Measurements from ENCODE around the gene ARCN1.
"Not testable (repeated sequence)": the region's sequence is repeated elsewhere in the genome, so short reads cannot be mapped to it uniquely, and the experiment has no call there.

The ARCN1 gene

DNA sequence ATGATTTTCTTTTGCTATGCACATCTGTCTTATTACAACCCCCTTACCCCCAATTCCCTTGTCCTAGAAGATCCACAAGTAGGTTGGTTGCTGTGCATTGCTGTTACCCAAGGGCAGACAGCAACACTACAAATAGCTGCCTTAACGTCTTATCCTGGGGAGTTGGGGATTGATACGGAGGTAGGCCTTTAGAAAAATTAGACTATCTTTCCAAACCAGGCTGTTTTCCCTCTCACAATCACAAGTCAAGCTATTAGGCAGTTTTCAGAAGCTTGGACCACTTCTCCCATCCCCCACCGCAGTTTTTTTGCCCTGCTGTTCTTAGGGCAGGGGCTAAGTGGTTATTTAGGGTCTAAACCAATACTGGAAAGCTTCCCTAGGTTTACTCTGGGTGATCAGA lies 32.4 kb downstream of the ARCN1 start:
- peaks cover 41% of the 10 kb centered on the region for H3K36me3 Mint-ChIP-seq (ENCODE audit: insufficient read depth)
- H3K27me3 Mint-ChIP-seq = peaks cover 0 to 9% of the 10 kb centered on the region in 2 donors
- H3K4me3 Mint-ChIP-seq = no peak overlapping the region
- H3K4me1 Mint-ChIP-seq (ENCODE audit: low read depth in 2 of 2) = peaks cover 15 to 19% of the 10 kb centered on the region in 2 donors
- H3K27ac Mint-ChIP-seq = peak overlapping the region in 1 of 2 donors; percentile 49
- DNase-seq (no peak), ATAC-seq (replicated peaks) (no peak)
- no peaks in the 10 kb centered on the region for H3K9me3 Mint-ChIP-seq

DNA sequence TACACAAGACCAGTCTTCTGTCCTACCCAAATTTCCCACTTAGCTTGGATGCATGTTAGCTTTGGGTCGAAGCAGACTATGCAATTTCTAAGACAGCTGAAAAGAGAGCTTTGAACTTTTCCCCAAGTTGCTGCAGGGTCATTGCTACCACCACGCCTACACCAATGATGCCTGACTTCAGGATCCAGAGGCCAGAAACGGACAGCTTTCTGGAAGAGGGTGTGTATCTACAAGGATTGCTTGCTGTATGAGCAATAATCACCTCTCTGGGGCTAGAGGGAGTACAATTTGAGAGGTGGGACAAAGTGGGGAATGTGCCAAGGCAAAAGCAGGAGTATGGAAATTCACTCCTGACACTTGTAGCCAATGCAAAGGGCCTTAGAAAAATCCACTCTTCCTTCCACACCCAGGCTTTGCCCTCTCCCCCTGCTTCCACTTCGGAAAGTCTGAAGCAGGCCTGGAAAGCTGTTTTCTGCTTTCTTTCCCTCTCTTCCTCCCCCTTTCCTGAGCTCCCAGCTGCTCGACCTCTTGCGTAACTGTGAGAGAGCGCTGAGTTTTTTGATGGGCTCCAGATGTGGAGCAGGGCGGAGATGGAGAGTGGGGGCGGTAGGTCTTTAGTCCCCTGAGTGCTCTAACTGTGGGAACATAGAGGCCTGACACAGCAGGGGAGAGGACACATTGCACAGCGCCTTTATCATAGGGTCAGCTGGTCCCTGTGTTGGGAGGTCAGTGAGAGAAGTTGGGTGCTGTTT lies 33.1 kb downstream of the ARCN1 start:
- Mint-ChIP-seq H3K9me3 (no peaks in the 10 kb centered on the region), H3K4me3 (no peak overlapping the region), H3K27ac (no peak overlapping the region), H3K36me3 (ENCODE audit: insufficient read depth) (peaks cover 41% of the 10 kb centered on the region), H3K27me3 (peaks cover 0 to 9% of the 10 kb centered on the region in 2 donors), H3K4me1 (ENCODE audit: low read depth in 2 of 2) (peaks cover 19 to 25% of the 10 kb centered on the region in 2 donors)
- no peak for ATAC-seq (replicated peaks)
- DNase-seq = no peak

DNA sequence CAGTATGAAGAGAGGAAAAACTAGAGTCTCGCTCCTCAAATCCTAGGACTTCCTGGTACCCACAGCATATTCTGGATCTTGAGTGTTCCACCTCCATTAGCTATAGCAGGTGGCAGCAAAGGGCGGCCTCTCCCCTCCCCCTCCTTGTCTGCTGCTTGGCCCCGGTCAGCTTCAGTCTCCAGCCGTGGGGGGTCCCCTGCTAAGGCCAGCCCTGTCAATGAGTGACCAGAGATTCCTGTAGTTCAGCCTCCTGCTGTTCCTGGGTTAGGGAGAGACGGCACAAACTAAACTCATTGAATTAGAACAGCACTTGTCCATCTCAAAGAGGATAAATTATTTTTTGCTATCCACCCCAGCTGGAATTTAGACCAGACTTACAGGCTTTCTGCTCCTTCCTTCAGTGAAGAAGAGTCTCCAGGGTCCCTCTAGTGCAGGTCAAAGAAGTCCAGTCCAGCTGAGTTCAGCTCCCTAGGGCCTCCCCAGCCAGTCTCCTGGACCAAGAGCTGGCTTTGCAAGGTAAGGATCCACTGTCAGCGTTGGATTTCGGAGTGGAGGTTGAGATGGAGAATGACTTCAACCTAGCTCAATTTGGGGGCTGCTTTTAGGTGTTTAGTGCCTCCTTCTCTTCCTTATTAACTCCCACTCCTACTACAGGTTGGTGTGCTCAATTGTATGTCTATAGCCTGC lies 34.1 kb downstream of the ARCN1 start:
- Mint-ChIP-seq H3K36me3 (ENCODE audit: insufficient read depth) (peaks cover 32% of the 10 kb centered on the region), H3K4me1 (ENCODE audit: low read depth in 2 of 2) (peaks cover 22 to 29% of the 10 kb centered on the region in 2 donors), H3K4me3 (peak overlapping the region; percentile 85 to 89), H3K9me3 (no peaks in the 10 kb centered on the region), H3K27me3 (peaks cover 0 to 9% of the 10 kb centered on the region in 2 donors), H3K27ac (peak overlapping the region; percentile 85 to 86)
- no peak for DNase-seq
- no peak for ATAC-seq (replicated peaks)

DNA sequence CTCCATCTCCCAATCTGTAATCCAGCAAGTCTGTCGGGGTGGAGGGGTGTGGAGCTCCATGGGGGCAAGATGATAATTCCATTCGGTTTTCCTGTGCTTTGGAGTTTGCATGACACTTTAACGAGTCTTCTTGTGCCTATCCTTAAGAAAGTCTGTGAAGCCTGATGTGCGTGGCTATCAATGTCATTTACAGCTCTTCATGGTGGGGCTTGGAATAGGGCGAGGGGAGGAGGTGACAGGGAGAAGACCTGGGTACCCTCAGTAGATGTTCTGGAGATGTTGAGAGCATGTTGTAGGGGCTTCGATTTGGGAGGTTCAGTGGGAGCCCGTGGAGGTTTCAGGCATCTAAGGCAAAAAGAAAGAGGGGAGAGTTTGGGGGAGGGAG lies 34.6 kb downstream of the ARCN1 start:
- H3K4me1 Mint-ChIP-seq (ENCODE audit: low read depth in 2 of 2) = peaks cover 22 to 31% of the 10 kb centered on the region in 2 donors
- no peaks in the 10 kb centered on the region for H3K9me3 Mint-ChIP-seq
- no peak for DNase-seq
- peak overlapping the region; percentile 85 to 86 for H3K27ac Mint-ChIP-seq
- no peak for ATAC-seq (replicated peaks)
- peaks cover 27% of the 10 kb centered on the region for H3K36me3 Mint-ChIP-seq (ENCODE audit: insufficient read depth)
- H3K4me3 Mint-ChIP-seq = peak overlapping the region; percentile 85 to 89
- peaks cover 0 to 9% of the 10 kb centered on the region in 2 donors for H3K27me3 Mint-ChIP-seq

DNA sequence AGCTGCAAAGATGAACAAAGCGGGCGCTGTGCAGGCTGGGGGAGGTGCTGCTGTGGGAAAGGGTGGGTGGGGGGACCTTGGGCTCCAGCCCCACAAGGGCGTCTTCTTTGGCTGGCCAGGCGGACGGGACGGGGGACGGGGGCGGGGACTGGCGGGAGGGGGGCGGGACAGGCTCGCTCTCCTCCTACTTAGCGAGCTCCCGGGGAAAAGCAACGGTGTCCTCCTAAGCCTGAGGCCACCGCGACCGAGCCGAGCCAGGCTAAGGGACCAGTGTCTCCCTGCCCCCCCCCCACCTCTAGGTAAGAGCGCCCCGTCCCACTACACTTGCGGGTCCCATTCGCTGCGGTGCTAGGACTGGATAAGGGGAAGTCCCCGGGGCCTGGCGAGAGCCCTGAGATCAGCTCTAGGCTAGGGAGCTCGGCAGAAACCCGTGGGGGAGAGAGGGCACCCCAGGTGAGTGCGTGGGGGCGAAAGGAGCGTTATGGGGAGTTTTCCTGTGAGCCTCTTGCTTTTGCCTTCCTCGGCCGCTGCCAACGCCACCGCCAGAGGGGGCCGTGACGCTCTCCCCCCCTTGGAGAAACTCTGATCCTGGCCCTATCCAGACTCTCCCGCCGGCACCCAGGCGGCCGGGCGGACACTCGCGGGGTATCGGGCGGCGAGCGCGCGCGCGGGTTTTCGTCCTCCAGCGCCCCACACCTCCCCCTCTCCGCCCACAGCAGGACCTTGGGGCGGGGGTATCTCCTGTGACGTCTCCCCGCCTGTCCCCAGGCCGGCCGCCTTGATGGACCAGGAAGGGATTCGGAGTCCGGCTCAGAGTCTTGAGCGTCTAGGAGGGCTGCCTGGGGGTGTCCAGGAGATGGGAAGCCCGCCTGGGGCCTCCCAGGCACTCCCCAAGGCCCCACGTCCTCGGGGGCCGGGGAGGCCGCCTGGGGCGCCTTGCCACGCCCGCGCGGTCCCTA lies 35.5 kb downstream of the ARCN1 start, which contains the start of gene PHLDB1:
Gene PHLDB1 (plus strand): TSS at position 215 of the 959 bp plus-strand sequence. CDS start 6,222 bp downstream, outside the sequence.
- Mint-ChIP-seq H3K36me3 (ENCODE audit: insufficient read depth) (peaks cover 20% of the 10 kb centered on the region), H3K27ac (peak within 1 kb of the TSS; percentile 85 to 88), H3K27me3 (peaks cover 0 to 9% of the 10 kb centered on the region in 2 donors), H3K9me3 (no peaks in the 10 kb centered on the region), H3K4me3 (peak within 1 kb of the TSS; percentile 85 to 89), H3K4me1 (ENCODE audit: low read depth in 2 of 2) (peaks cover 22 to 31% of the 10 kb centered on the region in 2 donors)
- peak; percentile 34 to 41 (median 36) for DNase-seq
- ATAC-seq (replicated peaks) = peak; percentile 26

DNA sequence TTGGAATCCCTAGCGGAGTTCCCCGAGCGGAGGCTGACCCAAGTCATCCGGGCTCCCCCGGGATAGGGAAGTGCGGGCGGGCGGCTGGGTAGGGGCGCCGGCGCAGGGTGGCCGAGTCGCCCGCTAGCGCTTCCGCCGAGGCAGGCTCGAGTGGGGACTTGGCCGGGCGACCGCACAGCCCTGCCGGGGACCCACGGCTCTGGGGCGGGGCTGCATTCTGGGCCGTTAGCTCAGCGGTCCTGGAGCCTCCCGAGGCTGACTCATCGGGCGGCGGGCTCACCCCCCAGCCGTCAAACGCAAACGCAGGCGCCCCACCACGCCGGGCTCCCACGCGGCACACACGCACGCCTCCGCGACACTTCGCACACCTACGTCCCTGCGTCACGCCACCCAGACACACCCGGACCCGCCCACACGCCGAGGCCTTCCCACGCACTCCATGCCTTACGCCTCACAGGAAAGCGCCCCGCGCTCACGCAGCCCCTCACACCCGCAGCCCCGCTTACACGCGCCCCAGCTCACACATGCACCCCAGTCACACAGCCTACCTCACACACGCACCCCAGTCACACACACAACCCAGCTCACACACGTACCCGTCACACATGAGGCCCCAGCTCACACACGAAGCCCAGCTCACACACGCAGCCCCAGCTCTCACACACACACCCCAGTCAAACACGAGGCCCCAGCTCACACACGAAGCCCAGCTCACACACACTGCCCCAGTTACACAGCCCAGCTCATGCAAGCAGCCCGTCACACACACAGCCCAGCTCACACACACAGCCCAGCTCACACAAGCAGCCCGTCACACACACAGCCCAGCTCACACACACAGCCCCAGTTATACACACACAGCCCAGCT lies 36.4 kb downstream of the ARCN1 start:
- H3K27me3 Mint-ChIP-seq = peaks cover 0 to 9% of the 10 kb centered on the region in 2 donors
- no peaks in the 10 kb centered on the region for H3K9me3 Mint-ChIP-seq
- H3K27ac Mint-ChIP-seq = peak overlapping the region; percentile 84 to 88
- H3K4me1 Mint-ChIP-seq (ENCODE audit: low read depth in 2 of 2) = peaks cover 22 to 31% of the 10 kb centered on the region in 2 donors
- H3K4me3 Mint-ChIP-seq = peak overlapping the region; percentile 72 to 89
- peaks cover 20% of the 10 kb centered on the region for H3K36me3 Mint-ChIP-seq (ENCODE audit: insufficient read depth)
- ATAC-seq (replicated peaks) (peak; percentile 77), DNase-seq (peak; percentile 81 to 82 (median 81))

DNA sequence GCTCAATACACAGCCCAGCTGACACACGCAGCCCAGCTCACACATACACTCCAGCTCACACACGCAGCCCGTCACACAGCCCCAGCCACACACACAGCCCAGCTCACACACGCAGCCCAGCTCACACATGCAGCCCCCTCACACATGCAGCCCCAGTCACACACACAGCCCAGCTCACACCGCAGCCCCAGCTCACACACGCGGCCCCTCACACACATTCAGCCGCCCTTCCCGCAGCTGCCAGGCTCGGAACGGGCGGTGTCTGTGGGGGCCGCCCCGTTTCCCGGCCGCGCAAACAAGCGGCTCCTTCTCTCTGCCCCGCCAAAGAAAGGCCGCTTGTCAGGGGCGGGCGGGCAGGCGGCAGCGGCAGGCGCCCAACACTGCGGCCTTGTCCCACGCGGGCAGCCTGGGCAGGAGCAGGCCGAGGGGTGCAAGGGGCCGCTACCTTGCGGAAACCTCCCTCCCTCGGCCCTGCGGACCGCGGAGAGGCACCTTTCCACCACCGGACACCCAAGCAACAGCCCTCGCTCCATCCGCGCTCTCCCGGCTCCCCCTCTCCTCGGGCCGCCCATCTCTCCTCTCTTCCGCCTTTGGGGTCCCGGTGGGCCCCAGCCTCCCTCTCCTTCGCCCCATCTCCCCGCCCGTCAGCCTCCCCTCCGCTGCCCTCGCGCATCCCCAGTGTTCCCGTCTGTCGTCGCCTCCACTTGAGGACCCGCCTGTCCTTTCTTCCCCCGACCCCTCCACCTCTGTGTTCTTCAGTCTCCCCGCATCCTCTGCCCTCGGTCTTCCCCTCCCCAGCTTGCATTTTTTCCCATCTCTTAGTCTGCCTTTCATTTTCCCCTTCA lies 37.4 kb downstream of the ARCN1 start:
- Mint-ChIP-seq H3K27ac (peak overlapping the region; percentile 84 to 88), H3K36me3 (ENCODE audit: insufficient read depth) (peaks cover 20% of the 10 kb centered on the region), H3K27me3 (peaks cover 0 to 9% of the 10 kb centered on the region in 2 donors), H3K4me1 (ENCODE audit: low read depth in 2 of 2) (peaks cover 22 to 31% of the 10 kb centered on the region in 2 donors), H3K9me3 (no peaks in the 10 kb centered on the region), H3K4me3 (peak overlapping the region; percentile 72 to 89)
- DNase-seq = peak; percentile 13 to 33 (median 19)
- peak; percentile 6 for ATAC-seq (replicated peaks)

DNA sequence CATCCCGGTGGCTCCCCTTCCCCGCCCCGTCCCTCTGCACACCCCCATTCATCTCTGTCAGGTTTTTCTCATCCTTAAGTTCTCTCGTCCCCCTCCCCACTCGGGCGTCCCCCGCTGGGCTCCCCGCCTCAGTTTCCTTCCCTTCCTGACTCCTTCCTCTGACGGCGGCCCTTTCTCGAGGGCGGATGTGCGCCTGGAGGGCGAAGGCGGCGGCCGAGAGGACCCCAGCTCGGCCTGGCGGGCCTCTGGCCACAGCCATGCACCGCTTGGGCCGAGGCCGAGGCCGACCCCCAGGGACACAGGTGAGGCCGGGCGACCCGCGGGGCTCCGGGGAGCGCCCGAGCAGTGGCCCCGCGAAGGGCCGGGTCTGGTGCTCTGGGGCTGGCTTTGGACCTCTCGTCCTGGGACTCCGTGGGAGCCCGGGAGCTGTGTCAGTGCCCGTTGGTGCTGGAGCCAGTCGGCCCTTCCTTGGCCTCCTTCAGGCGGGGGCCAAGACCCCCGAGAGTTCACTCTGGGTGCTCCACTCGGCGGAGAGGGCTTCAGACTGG lies 38.1 kb downstream of the ARCN1 start:
- Mint-ChIP-seq H3K9me3 (no peaks in the 10 kb centered on the region), H3K36me3 (ENCODE audit: insufficient read depth) (peaks cover 20% of the 10 kb centered on the region), H3K4me1 (ENCODE audit: low read depth in 2 of 2) (peaks cover 22 to 31% of the 10 kb centered on the region in 2 donors), H3K27me3 (peaks cover 0 to 9% of the 10 kb centered on the region in 2 donors), H3K27ac (peak overlapping the region; percentile 79 to 84), H3K4me3 (peak overlapping the region; percentile 72 to 89)
- DNase-seq (peak in 1 of 3 experiments; percentile 3), ATAC-seq (replicated peaks) (no peak)

DNA sequence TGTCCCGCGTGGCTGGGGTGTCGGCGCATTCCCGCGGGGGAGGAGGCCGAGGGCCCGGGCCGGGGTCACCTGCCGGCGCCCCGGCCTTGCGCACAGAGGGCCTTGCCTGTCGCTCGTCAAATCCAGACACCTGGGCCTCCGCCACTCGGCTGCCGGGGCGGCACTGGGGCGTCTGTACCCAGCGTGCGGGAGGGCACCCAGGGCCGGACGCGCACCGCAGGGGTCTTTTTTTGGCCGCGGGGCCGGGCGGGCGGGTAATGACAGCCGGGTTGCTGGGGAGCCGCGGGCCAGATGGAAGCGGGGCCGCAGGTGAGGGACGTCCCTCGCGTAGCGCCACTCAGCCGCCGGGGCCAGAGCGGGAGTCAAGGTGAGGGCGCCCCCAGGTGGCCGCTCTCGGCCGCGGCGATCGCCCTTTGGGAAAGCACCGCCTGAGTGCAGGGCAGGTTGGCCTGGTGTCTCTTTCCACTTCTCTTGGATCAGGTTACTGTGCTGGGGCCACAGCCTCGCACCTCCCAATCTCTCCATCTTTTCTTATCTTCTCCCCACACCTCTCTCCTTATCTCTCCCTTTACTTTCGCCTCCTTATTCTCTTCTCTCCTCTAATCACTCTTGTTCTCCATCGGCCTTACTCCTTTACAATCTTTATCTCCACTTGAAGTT lies 38.7 kb downstream of the ARCN1 start:
- H3K36me3 Mint-ChIP-seq (ENCODE audit: insufficient read depth) = peaks cover 20% of the 10 kb centered on the region
- peak overlapping the region; percentile 72 to 89 for H3K4me3 Mint-ChIP-seq
- peak; percentile 54 for ATAC-seq (replicated peaks)
- H3K27me3 Mint-ChIP-seq = peaks cover 0 to 9% of the 10 kb centered on the region in 2 donors
- no peaks in the 10 kb centered on the region for H3K9me3 Mint-ChIP-seq
- peak; percentile 86 to 89 (median 87) for DNase-seq
- peak overlapping the region; percentile 35 to 84 for H3K27ac Mint-ChIP-seq
- H3K4me1 Mint-ChIP-seq (ENCODE audit: low read depth in 2 of 2) = peaks cover 22 to 31% of the 10 kb centered on the region in 2 donors

DNA sequence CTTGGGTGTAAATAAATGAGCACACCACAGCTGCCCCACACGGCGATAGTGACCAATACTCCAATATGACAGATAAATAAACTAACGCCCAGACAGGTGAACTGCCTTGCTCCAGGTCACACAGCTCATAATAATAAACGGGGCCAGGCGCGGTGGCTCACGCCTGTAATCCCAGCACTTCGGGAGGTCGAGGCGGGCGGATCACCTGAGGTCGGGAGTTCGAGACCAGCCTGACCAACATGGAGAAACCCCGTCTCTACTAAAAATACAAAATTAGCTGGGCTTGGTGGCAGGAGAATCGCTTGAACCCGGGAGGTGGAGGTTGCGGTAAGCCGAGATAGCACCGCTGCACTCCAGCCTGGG lies 39.2 kb downstream of the ARCN1 start:
- Mint-ChIP-seq H3K4me1 (ENCODE audit: low read depth in 2 of 2) (peaks cover 22 to 30% of the 10 kb centered on the region in 2 donors), H3K36me3 (ENCODE audit: insufficient read depth) (peaks cover 20% of the 10 kb centered on the region), H3K27ac (peak overlapping the region in 1 of 2 donors; percentile 35), H3K4me3 (peak overlapping the region; percentile 72 to 73)
- H3K27me3 Mint-ChIP-seq; H3K9me3 Mint-ChIP-seq; DNase-seq; ATAC-seq (replicated peaks): not testable (repeated sequence)

DNA sequence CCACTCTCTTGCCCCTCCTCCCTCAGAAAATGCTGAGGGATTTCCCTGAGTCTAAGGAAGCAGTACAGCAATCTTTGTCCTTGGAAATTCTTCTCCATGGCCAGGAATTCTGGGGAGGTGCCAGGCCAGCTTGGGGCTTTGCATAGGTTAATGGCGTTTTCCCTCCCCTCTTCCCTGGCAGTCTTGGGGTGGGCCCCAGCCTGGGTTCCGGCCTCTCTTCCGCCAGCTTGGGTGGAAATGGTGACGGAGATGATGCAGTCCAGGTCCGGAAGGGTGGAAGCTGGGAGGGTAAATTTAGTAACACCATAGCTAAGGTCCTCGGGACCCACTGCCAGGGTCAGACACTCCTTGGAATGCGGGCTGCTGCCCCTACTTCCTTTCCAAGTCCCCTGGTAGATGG lies 40.2 kb downstream of the ARCN1 start:
- DNase-seq (no peak), ATAC-seq (replicated peaks) (no peak)
- no peak overlapping the region for H3K4me3 Mint-ChIP-seq
- peaks cover 17% of the 10 kb centered on the region for H3K36me3 Mint-ChIP-seq (ENCODE audit: insufficient read depth)
- peaks cover 0 to 9% of the 10 kb centered on the region in 2 donors for H3K27me3 Mint-ChIP-seq
- no peak overlapping the region for H3K27ac Mint-ChIP-seq
- H3K4me1 Mint-ChIP-seq (ENCODE audit: low read depth in 2 of 2) = peaks cover 18 to 24% of the 10 kb centered on the region in 2 donors
- no peaks in the 10 kb centered on the region for H3K9me3 Mint-ChIP-seq

Measured in effector memory CD8-positive, alpha-beta T cell (primary cell).